Heart right ventricle (tissue), 16 donors: ENCODE results near the gene AGPAT3. TPM values are rescaled to one million over a fixed set of nuclear protein-coding genes. Genes with fewer than 3 reads are reported as not detected.

Experiments used
- ATAC-seq, 8 donors: fragments of 200-7000 bp; cut with Tn5 transposase; one replicate each; pipeline ENCODE4 v1.9.1; 2020; ENCODE audit warnings: mild to moderate bottlenecking in 8 of 8, moderate library complexity in 8 of 8, moderate number of reproducible peaks in 1 of 8
- DNase-seq, 2 donors: peaks; one replicate each; pipeline ENCODE4 v3.0.0-alpha.2; 2020
- H3K27ac ChIP-seq, 10 donors: fragments of 200-600 bp; sonication (generic) in 2 of 10; one replicate each; pipeline versions ENCODE4 v1.5.0 to v1.8.0; 2020 to 2022; ENCODE audit warnings: mild to moderate bottlenecking in 3 of 10
- H3K27me3 ChIP-seq, 7 donors: fragments of 200-600 bp; one replicate each; pipeline ENCODE4 v1.8.0; 2021 to 2022; ENCODE audit warnings: mild to moderate bottlenecking in 2 of 7
- H3K36me3 ChIP-seq, 9 donors: fragments of 200-600 bp; sonication (generic) in 1 of 9; one replicate each; pipeline versions ENCODE4 v1.5.0 to v1.8.0; 2020 to 2022; ENCODE audit warnings: mild to moderate bottlenecking in 2 of 9
- H3K4me1 ChIP-seq, 9 donors: fragments of 200-600 bp; sonication (generic) in 1 of 9; one replicate each; pipeline versions ENCODE4 v1.5.0 to v1.8.0; 2020 to 2022; ENCODE audit warnings: mild to moderate bottlenecking in 4 of 9
- H3K4me3 ChIP-seq, 10 donors: fragments of 200-600 bp; sonication (generic) in 2 of 10; one replicate each; pipeline versions ENCODE4 v1.5.0 to v1.8.0; 2020 to 2022; ENCODE audit warnings: mild to moderate bottlenecking in 7 of 10, moderate library complexity in 2 of 10
- H3K9me3 ChIP-seq, 11 donors: fragments of 200-600 bp in 10 of 11; sonication (generic) in 2 of 11; one replicate each; pipeline versions ENCODE4 v1.5.0 to v1.8.0; 2013 to 2022; ENCODE audit warnings: mild to moderate bottlenecking in 2 of 11, control low read depth in 1 of 11, moderate library complexity in 1 of 11
- CTCF ChIP-seq, 9 donors: fragments of 200-600 bp; sonication (generic) in 2 of 9; IDR thresholded peaks; one replicate each; pipeline versions ENCODE4 v1.5.0 to v1.8.0; 2021 to 2022; ENCODE audit warnings: antibody characterized with exemption in 9 of 9, mild to moderate bottlenecking in 5 of 9, moderate library complexity in 1 of 9
- WGBS, 2 donors: extraction: QIAGEN DNeasy Blood & Tissue Kit; methylation state at CpG; one replicate each; pipeline ENCODE4 v1.1.7; 2013; ENCODE audit warnings: inconsistent platforms in 1 of 2; 5-methylcytosine and 5-hydroxymethylcytosine counted together
- intact Hi-C, 10 donors: fragments of 100-400 bp; cut with DNase I; formaldehyde crosslinking; loops; one replicate each; pipeline versions ENCODE4 v1.11.1 to v1.14.2; 2022
- polyA plus RNA-seq, 2 donors: library from polyadenylated mRNA; stranded (reverse); fragments of 200-250 nt; gene quantifications; one replicate each; pipeline ENCODE4 v1.2.3, GENCODE V29; 2013
- total RNA-seq, 10 donors: library from RNA; stranded (reverse); fragmentation: NEBNext Ultra II Directional in 3 of 10; extraction: Animal tissue kit (Norgen Biotek cat#: 25700) in 3 of 10; gene quantifications; one replicate each; pipeline versions ENCODE4 v1.2.1 to v1.2.4, GENCODE V29; 2021 to 2023
- donor health status: Arrhythmogenic right ventricular cardiomyopathy.
- donor health status: ischemic (EF 13 %, LVEDD 7.1; RV severe dilation, severe dysfunction).
- donor health status: healthy with polysubstance abuse.
- donor health status: DM: no; HTN: yes; CAD: no.
- donor health status: DM: no; HTN: no; CAD: no.
- donor health status: ischemic (EF 25% LVEDD 6.9; RV normal size, moderate dysfunction).
- donor health status: ischemic (EF 25% LVEDD 5.7; RV mildly dilated, moderate dysfunction).
- donor health status: healthy.
- donor health status: DM: yes; HTN: yes; CAD: no.
- donor health status: Ischemic cardiomyopathy.
- donor health status: ischemic (EF 35%, LVEDD 5.7; RV mildly dilated, moderate dysfunction).
- donor health status: nonischemic (EF 11% LVEDD 7.7; RV severe dilation, severe dysfunction).
- donor health status: DM: yes; HTN: yes; CAD: no.
- donor health status: PGD.
- donor health status: ischemic (EF 29% LVEDD 5.4; RV normal size, mild dysfunction).
- donor health status: nonischemic (EF 23%, LVEDD 6.1; RV moderate dilation, normal function).

The AGPAT3 gene
- total and polyA plus RNA-seq, 12 donors: 19.7 to 110 (median 65.6) TPM

GRCh38 chr21:43900690-43901089 lies 35.7 kb downstream of the AGPAT3 start:
- no peak overlapping the region for H3K27ac ChIP-seq
- H3K27me3 ChIP-seq: no peaks in the 10 kb centered on the region
- 90 to 95% methylated on average over 6 of the region's 6 CpGs for WGBS, 2 donors
- ATAC-seq (no peak), DNase-seq (no peak)
- peaks cover 0 to 6% (median 0%) of the 10 kb centered on the region in 11 donors for H3K9me3 ChIP-seq
- TF ChIP-seq CTCF (IDR thresholded peaks at IDR 0.05): no peak
- peaks cover 0 to 31% (median 0%) of the 10 kb centered on the region in 9 donors for H3K36me3 ChIP-seq
- peaks cover 0 to 28% (median 13%) of the 10 kb centered on the region in 9 donors for H3K4me1 ChIP-seq
- no peak overlapping the region for H3K4me3 ChIP-seq
- intact Hi-C loops: loop anchor here in 2 of 10 donors (5.0 kb wide), 2 partner anchors 33 to 38 kb away; partner anchors contain the start of gene AGPAT3 (in 1 of the 2)

- Histone ChIP-seq H3K9me3 (peaks cover 0 to 6% (median 0%) of the 10 kb centered on the region in 11 donors), H3K36me3 (peaks cover 0 to 49% (median 0%) of the 10 kb centered on the region in 9 donors), H3K27me3 (no peaks in the 10 kb centered on the region), H3K4me3 (no peak overlapping the region), H3K27ac (peak overlapping the region in 9 of 10 donors; percentile 65 to 82 (median 72)), H3K4me1 (peaks cover 0 to 26% (median 13%) of the 10 kb centered on the region in 9 donors)
- DNase-seq: peak in 1 of 2 donors; percentile 34
- 51 to 52% methylated on average over 6 of the region's 6 CpGs for WGBS, 2 donors
- no peak for TF ChIP-seq CTCF (IDR thresholded peaks at IDR 0.05)
- ATAC-seq: peak; percentile 37 to 67 (median 56)
- intact Hi-C loops: loop anchor here in 2 of 10 donors (5.0 kb wide), 2 partner anchors 35 to 40 kb away; partner anchors contain the start of gene AGPAT3 (in 1 of the 2)
Observed at GRCh38 chr21:43902441-43902840, 37.4 kb downstream of the AGPAT3 start.

- H3K27me3 ChIP-seq: no peaks in the 10 kb centered on the region
- peak overlapping the region in 2 of 10 donors; percentile 2 to 5 for H3K4me3 ChIP-seq
- peak overlapping the region; percentile 33 to 82 (median 72) for H3K27ac ChIP-seq
- TF ChIP-seq CTCF (IDR thresholded peaks at IDR 0.05): peak in 1 of 9 donors; percentile 14
- 50 to 56% methylated on average over 26 of the region's 26 CpGs for WGBS, 2 donors
- ATAC-seq: peak; percentile 59 to 90 (median 77)
- peaks cover 0 to 34% (median 18%) of the 10 kb centered on the region in 9 donors for H3K4me1 ChIP-seq
- peaks cover 0 to 56% (median 0%) of the 10 kb centered on the region in 9 donors for H3K36me3 ChIP-seq
- intact Hi-C loops: loop anchor here in 2 of 10 donors (5.0 kb wide), 2 partner anchors 36 to 41 kb away; partner anchors contain the start of gene AGPAT3 (in 1 of the 2)
- H3K9me3 ChIP-seq: peaks cover 0 to 6% (median 0%) of the 10 kb centered on the region in 11 donors
- DNase-seq: peak; percentile 32 to 55
Observed at GRCh38 chr21:43903451-43904091, 38.5 kb downstream of the AGPAT3 start.

GRCh38 chr21:43904331-43904781 lies 39.3 kb downstream of the AGPAT3 start:
- Histone ChIP-seq H3K36me3 (peaks cover 0 to 51% (median 0%) of the 10 kb centered on the region in 9 donors), H3K9me3 (peaks cover 0 to under 1% (median 0%) of the 10 kb centered on the region in 11 donors), H3K27ac (peak overlapping the region in 9 of 10 donors; percentile 65 to 82 (median 72)), H3K4me1 (peaks cover 0 to 36% (median 19%) of the 10 kb centered on the region in 9 donors), H3K4me3 (no peak overlapping the region), H3K27me3 (no peaks in the 10 kb centered on the region)
- DNase-seq: no peak
- WGBS, 2 donors: 84 to 89% methylated on average over 14 of the region's 14 CpGs
- TF ChIP-seq CTCF (IDR thresholded peaks at IDR 0.05): no peak
- peak in 6 of 8 donors; percentile 5 to 42 (median 12) for ATAC-seq
- intact Hi-C loops: loop anchor here in 2 of 10 donors (5.0 kb wide), 2 partner anchors 37 to 42 kb away; partner anchors contain the start of gene AGPAT3 (in 1 of the 2)
